ENCODE measurements around the gene ENSA.
"Not testable (repeated sequence)": the region's sequence is repeated elsewhere in the genome, so short reads cannot be mapped to it uniquely, and the experiment has no call there.

Gene ENSA

GRCh38 chr1:150580966-150581365 is 48.4 kb downstream of the ENSA start:
- not testable (repeated sequence) for DNase-seq (ENCODE audit: low read depth in 2 of 2)

- DNase-seq (ENCODE audit: low read depth in 2 of 2) = no peak
Observed at GRCh38 chr1:150579945-150580642, 49.3 kb downstream of the ENSA start.

- peak; percentile 83 to 86 for DNase-seq (ENCODE audit: low read depth in 2 of 2)
Observed at GRCh38 chr1:150579110-150579944, 50.1 kb downstream of the ENSA start, which contains the start of gene MCL1. Gene MCL1 (minus strand): TSS chr1:150579610. CDS start chr1:150579530, 80 bp downstream.

- DNase-seq (ENCODE audit: low read depth in 2 of 2) = no peak
Observed at GRCh38 chr1:150578272-150579109, 50.9 kb downstream of the ENSA start.

GRCh38 chr1:150577557-150578271 is 51.7 kb downstream of the ENSA start:
- no peak for DNase-seq (ENCODE audit: low read depth in 2 of 2)

GRCh38 chr1:150576794-150577556 is 52.4 kb downstream of the ENSA start:
- DNase-seq (ENCODE audit: low read depth in 2 of 2) = no peak

GRCh38 chr1:150576367-150576711 is 53.1 kb downstream of the ENSA start:
- no peak for DNase-seq (ENCODE audit: low read depth in 2 of 2)

GRCh38 chr1:150575518-150576366 is 53.7 kb downstream of the ENSA start:
- no peak for DNase-seq (ENCODE audit: low read depth in 2 of 2)

GRCh38 chr1:150575072-150575489 is 54.3 kb downstream of the ENSA start:
- DNase-seq (ENCODE audit: low read depth in 2 of 2) = no peak

GRCh38 chr1:150574260-150575071 is 54.9 kb downstream of the ENSA start:
- no peak for DNase-seq (ENCODE audit: low read depth in 2 of 2)

GRCh38 chr1:150573648-150574071 is 55.8 kb downstream of the ENSA start:
- not testable (repeated sequence) for DNase-seq (ENCODE audit: low read depth in 2 of 2)

GRCh38 chr1:150572918-150573647 is 56.3 kb downstream of the ENSA start:
- DNase-seq (ENCODE audit: low read depth in 2 of 2) = no peak

Measured in stimulated activated CD4-positive, alpha-beta T cell treated with anti-CD3 and anti-CD28 coated beads, Interleukin-15, amount 100 ng/mL, for 48 hours (primary cell).